Mesendoderm (in vitro differentiated cells): Measurements from ENCODE around the gene SYNJ2.

Experiments
- DNase-seq: peaks from one replicate; pipeline ENCODE4 v3.0.0; 2013
- H2AK5ac ChIP-seq: 2 replicates; pipeline ENCODE4 v1.6.1; 2013; ENCODE audit warnings: low read length, inconsistent platforms
- H2BK120ac ChIP-seq: 2 replicates; pipeline ENCODE4 v1.6.1; 2013; ENCODE audit warnings: low read depth, mild to moderate bottlenecking, low read length, moderate library complexity, mixed read lengths
- H2BK15ac ChIP-seq: replicated peaks from 2 replicates; pipeline ENCODE4 v1.6.1; 2013; ENCODE audit warnings: low read depth, mild to moderate bottlenecking, moderate library complexity
- H2BK5ac ChIP-seq: 2 replicates; pipeline ENCODE4 v1.6.1; 2013; ENCODE audit warnings: low read length, inconsistent platforms
- H3K18ac ChIP-seq: 2 replicates; pipeline ENCODE4 v1.6.1; 2013; ENCODE audit warnings: mild to moderate bottlenecking, low read length, mixed read lengths
- H3K23ac ChIP-seq: one replicate; pipeline ENCODE4 v1.6.1; 2013; ENCODE audit warnings: low read length
- H3K27ac ChIP-seq: 2 replicates; pipeline ENCODE4 v1.5.1; 2013; ENCODE audit warnings: low read depth, mild to moderate bottlenecking, inconsistent platforms, low read length, moderate library complexity
- H3K27me3 ChIP-seq: 2 replicates; pipeline ENCODE4 v1.6.1; 2013; ENCODE audit warnings: low read length, control low read depth, mild to moderate bottlenecking, inconsistent platforms; ENCODE audit not compliant: insufficient read depth, poor library complexity
- H3K36me3 ChIP-seq: 2 replicates; pipeline ENCODE4 v1.6.1; 2013; ENCODE audit warnings: low read length, inconsistent platforms; ENCODE audit not compliant: control insufficient read depth, insufficient read depth
- H3K4ac ChIP-seq: one replicate; pipeline ENCODE4 v1.6.1; 2013; ENCODE audit warnings: low read depth, mild to moderate bottlenecking, low read length, moderate library complexity
- H3K4me1 ChIP-seq: 2 replicates; pipeline ENCODE4 v1.6.1; 2013; ENCODE audit warnings: low read depth, low read length, inconsistent platforms; ENCODE audit not compliant: control insufficient read depth
- H3K4me2 ChIP-seq: 2 replicates; pipeline ENCODE4 v1.6.1; 2013; ENCODE audit warnings: low read length
- H3K4me3 ChIP-seq: 2 replicates; pipeline ENCODE4 v1.5.1; 2013; ENCODE audit warnings: mild to moderate bottlenecking, low read length
- H3K56ac ChIP-seq: one replicate; pipeline ENCODE4 v1.6.1; 2013; ENCODE audit warnings: low read length
- H3K79me1 ChIP-seq: 2 replicates; pipeline ENCODE4 v1.6.1; 2013; ENCODE audit warnings: low read length, inconsistent platforms
- H3K79me2 ChIP-seq: 2 replicates; pipeline ENCODE4 v1.6.1; 2013; ENCODE audit warnings: mild to moderate bottlenecking, low read length; ENCODE audit not compliant: control insufficient read depth, insufficient read depth
- H3K9ac ChIP-seq: 2 replicates; pipeline ENCODE4 v1.6.1; 2013; ENCODE audit warnings: low read length, inconsistent platforms
- H4K5ac ChIP-seq: one replicate; pipeline ENCODE4 v1.6.1; 2013; ENCODE audit warnings: low read length
- H4K8ac ChIP-seq: one replicate; pipeline ENCODE4 v1.6.1; 2013; ENCODE audit warnings: low read depth, mild to moderate bottlenecking, control low read depth, low read length, moderate library complexity
- WGBS: extraction: QIAGEN DNeasy Blood & Tissue Kit; methylation state at CpG from one replicate; pipeline ENCODE4 v1.1.7; 2013; ENCODE audit warnings: low lambda C conversion rate, missing lambda C conversion rate; ENCODE audit not compliant: insufficient coverage; ENCODE audit errors: extremely low coverage; 5-methylcytosine and 5-hydroxymethylcytosine counted together

The SYNJ2 gene

GRCh38 chr6:158036261-158036660 lies 54.6 kb downstream of the SYNJ2 start:
- Histone ChIP-seq H4K5ac (no peak overlapping the region), H3K4ac (no peak overlapping the region), H3K18ac (no peak overlapping the region), H3K23ac (no peak overlapping the region), H3K9ac (no peak overlapping the region), H3K79me2 (no peaks in the 10 kb centered on the region), H3K27ac (no peak overlapping the region), H2BK15ac (no peak overlapping the region), H3K4me3 (no peak overlapping the region), H2AK5ac (no peak overlapping the region), H3K4me1 (peaks cover 3% of the 10 kb centered on the region), H3K4me2 (no peak overlapping the region), H3K27me3 (no peaks in the 10 kb centered on the region), H4K8ac (no peak overlapping the region), H2BK5ac (no peak overlapping the region), H3K36me3 (no peaks in the 10 kb centered on the region), H3K56ac (no peak overlapping the region), H2BK120ac (no peak overlapping the region), H3K79me1 (peaks cover 3% of the 10 kb centered on the region)
- no peak for DNase-seq
- WGBS: no CpG with 5 or more reads among the region's 3 CpGs

- no CpG with 5 or more reads among the region's 12 CpGs for WGBS
Measured at GRCh38 chr6:158037021-158037420, 55.4 kb downstream of the SYNJ2 start.

DNA sequence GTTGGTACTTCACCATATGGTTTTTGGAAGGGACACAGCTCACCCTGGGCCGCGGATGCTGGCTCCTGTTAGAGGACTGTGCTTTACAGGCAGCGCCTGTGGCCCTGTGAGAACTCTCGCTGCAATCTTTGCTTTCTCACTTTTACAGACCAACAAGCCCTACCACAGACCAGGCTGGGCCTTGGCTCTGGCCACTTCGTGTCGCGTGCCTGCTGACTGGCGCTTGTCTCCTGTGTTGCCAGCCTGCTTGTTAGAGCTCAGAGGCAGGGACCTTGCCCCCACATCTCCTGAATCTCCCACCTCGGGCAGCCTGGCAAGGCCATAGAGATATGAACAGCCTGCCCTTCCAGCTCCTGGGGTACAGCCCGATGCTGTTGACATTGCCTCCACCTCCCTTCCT lies 56.1 kb downstream of the SYNJ2 start:
- Histone ChIP-seq H3K4me2 (no peak overlapping the region), H3K23ac (no peak overlapping the region), H3K4ac (no peak overlapping the region), H3K4me1 (peaks cover 3% of the 10 kb centered on the region), H4K5ac (no peak overlapping the region), H2BK5ac (no peak overlapping the region), H2AK5ac (no peak overlapping the region), H3K18ac (no peak overlapping the region), H3K27ac (no peak overlapping the region), H3K36me3 (no peaks in the 10 kb centered on the region), H3K56ac (no peak overlapping the region), H3K9ac (no peak overlapping the region), H3K27me3 (no peaks in the 10 kb centered on the region), H3K79me2 (no peaks in the 10 kb centered on the region), H2BK120ac (no peak overlapping the region), H2BK15ac (no peak overlapping the region), H4K8ac (no peak overlapping the region), H3K79me1 (peaks cover 3% of the 10 kb centered on the region), H3K4me3 (no peak overlapping the region)
- DNase-seq: no peak
- WGBS: no CpG with 5 or more reads among the region's 10 CpGs

More at GRCh38 chr6:158037021-158037420, 55.4 kb downstream of the SYNJ2 start:
- no peaks in the 10 kb centered on the region for H3K79me2 ChIP-seq
- H3K9ac ChIP-seq: no peak overlapping the region
- no peak overlapping the region for H2BK5ac ChIP-seq
- no peaks in the 10 kb centered on the region for H3K27me3 ChIP-seq
- H2AK5ac ChIP-seq: no peak overlapping the region
- H3K4me3 ChIP-seq: no peak overlapping the region
- no peak overlapping the region for H2BK120ac ChIP-seq
- H4K8ac ChIP-seq: no peak overlapping the region
- no peak overlapping the region for H3K18ac ChIP-seq
- DNase-seq: no peak
- no peak overlapping the region for H3K27ac ChIP-seq
- H3K36me3 ChIP-seq: no peaks in the 10 kb centered on the region
- no peak overlapping the region for H2BK15ac ChIP-seq
- H3K23ac ChIP-seq: no peak overlapping the region
- H3K4me1 ChIP-seq: peaks cover 3% of the 10 kb centered on the region
- no peak overlapping the region for H3K4ac ChIP-seq
- peaks cover 3% of the 10 kb centered on the region for H3K79me1 ChIP-seq
- no peak overlapping the region for H3K56ac ChIP-seq
- H3K4me2 ChIP-seq: no peak overlapping the region
- no peak overlapping the region for H4K5ac ChIP-seq

- H3K18ac ChIP-seq: no peak overlapping the region
- no peaks in the 10 kb centered on the region for H3K27me3 ChIP-seq
- H3K36me3 ChIP-seq: no peaks in the 10 kb centered on the region
- no peak for DNase-seq
- no CpG with 5 or more reads among the region's 21 CpGs for WGBS
- peaks cover 3% of the 10 kb centered on the region for H3K4me1 ChIP-seq
- H3K27ac ChIP-seq: no peak overlapping the region
- no peak overlapping the region for H2BK120ac ChIP-seq
- peaks cover 3% of the 10 kb centered on the region for H3K79me1 ChIP-seq
- no peak overlapping the region for H2BK15ac ChIP-seq
- H2BK5ac ChIP-seq: no peak overlapping the region
- H4K8ac ChIP-seq: no peak overlapping the region
- H3K4ac ChIP-seq: no peak overlapping the region
- no peak overlapping the region for H2AK5ac ChIP-seq
- no peak overlapping the region for H3K23ac ChIP-seq
- no peak overlapping the region for H3K4me3 ChIP-seq
- H4K5ac ChIP-seq: no peak overlapping the region
- H3K56ac ChIP-seq: no peak overlapping the region
- H3K9ac ChIP-seq: no peak overlapping the region
- no peak overlapping the region for H3K4me2 ChIP-seq
- no peaks in the 10 kb centered on the region for H3K79me2 ChIP-seq
Measured at GRCh38 chr6:158038291-158039177, 56.9 kb downstream of the SYNJ2 start.

DNA sequence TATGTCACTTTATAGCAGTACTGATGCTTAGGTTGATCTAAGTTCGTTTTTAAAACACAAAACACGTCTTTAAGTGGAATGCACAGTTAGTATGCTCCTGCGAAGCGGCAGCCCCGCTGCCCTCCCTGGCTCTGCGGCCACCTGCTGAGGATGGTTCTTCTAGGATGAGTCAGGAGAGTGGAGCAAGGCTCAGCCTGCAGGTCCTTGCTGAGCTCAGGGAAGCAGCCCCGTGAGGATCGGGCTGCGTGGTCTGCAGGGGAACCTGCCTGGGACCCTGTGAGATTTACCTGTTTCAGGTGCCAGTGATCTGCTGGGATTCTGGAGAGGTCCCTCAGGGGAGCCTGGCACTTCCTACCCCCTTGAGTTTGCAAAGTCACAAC lies 57.5 kb downstream of the SYNJ2 start:
- no CpG with 5 or more reads among the region's 9 CpGs for WGBS
- Histone ChIP-seq H3K4ac (no peak overlapping the region), H3K27me3 (no peaks in the 10 kb centered on the region), H3K4me1 (peaks cover 3% of the 10 kb centered on the region), H3K4me2 (no peak overlapping the region), H3K79me2 (no peaks in the 10 kb centered on the region), H3K9ac (no peak overlapping the region), H2BK120ac (no peak overlapping the region), H3K4me3 (no peak overlapping the region), H2AK5ac (no peak overlapping the region), H3K36me3 (no peaks in the 10 kb centered on the region), H3K79me1 (peaks cover 3% of the 10 kb centered on the region), H2BK5ac (no peak overlapping the region), H2BK15ac (no peak overlapping the region), H3K27ac (peak overlapping the region; percentile 11), H4K8ac (no peak overlapping the region), H4K5ac (no peak overlapping the region), H3K18ac (no peak overlapping the region), H3K23ac (no peak overlapping the region), H3K56ac (no peak overlapping the region)
- DNase-seq: peak; percentile 79
